ENCODE results near the gene ANKRD40.
"Not testable (repeated sequence)": the region's sequence is repeated elsewhere in the genome, so short reads cannot be mapped to it uniquely, and the experiment has no call there.

Gene ANKRD40

DNA sequence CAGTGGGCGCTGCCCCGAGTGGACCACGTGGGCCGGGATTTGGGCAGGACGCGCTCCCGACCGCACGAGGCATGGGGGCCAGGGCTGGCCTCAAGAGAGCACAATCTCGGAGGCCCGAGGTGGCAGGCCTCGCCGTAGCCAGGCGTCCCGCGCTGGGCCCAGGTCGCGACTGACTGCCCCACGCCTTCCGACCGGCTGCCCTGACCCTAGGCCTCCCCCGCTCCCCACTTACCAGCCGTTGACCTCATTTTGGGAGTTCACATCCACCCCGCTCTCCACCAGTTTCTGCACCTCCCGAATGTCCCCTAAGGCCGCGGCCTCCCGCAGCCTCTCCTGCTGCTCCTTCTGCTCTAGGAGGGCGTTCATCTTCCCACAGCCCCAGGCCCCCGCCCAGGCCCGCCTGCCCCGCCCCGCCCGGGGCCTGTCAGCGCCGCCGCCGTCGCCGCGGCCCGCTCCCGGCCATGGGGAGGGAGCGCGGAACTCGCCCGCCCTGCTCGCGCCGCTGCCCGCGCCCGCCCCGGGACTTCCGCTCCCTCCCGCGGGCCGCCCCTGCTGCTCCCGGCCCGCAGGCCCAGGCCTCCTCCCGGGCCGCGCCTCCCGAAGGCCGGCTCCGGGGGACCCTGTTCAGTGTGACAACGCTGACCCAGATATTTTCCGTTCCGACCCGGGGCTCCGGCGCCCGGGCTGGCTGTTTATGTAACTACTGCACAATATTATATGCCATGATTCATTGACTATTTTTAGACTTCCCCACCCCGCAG, at the start of gene ANKRD40:
Gene ANKRD40, minus strand, starts transcription at position 626 of the 761 bp plus-strand sequence. Its CDS starts 260 bp downstream, at position 366.
- DNase-seq, result peak; percentile 92

DNA sequence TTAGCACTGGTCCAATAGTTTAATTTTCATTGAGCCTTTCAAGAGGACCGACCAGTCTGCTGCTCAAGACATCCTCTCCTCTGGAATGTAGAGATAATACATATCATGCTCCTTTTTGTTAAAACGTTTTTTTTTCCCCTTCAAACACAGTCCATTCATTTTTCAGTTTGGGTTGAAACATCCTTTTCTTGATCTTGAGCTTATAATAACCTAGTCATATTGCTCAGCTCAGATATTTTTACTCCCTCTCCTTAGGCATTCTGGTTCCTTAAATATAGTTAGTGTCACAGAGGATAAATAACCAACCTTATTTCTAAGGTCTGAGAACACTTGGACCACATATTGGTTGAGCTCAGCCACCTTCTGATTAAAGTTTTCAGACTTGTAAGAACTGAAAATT, 46.8 kb upstream of the ANKRD40 start:
- no peak for DNase-seq

- DNase-seq, result no peak
Observed at GRCh38 chr17:50749245-50749644, 41.5 kb upstream of the ANKRD40 start.

DNA sequence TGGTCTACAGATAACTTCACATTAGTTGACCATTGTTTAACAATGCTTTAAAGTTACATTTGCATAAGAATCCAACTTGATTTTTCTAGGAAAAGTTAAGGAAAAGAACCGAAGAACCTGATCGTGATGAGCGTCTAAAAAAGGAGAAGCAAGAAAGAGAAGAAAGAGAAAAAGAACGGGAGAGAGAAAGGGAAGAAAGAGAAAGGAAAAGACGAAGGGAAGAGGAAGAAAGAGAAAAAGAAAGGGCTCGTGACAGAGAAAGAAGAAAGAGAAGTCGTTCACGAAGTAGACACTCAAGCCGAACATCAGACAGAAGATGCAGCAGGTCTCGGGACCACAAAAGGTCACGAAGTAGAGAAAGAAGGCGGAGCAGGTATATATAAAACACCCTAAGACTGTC, 37.9 kb upstream of the ANKRD40 start:
- no peak for DNase-seq

DNA sequence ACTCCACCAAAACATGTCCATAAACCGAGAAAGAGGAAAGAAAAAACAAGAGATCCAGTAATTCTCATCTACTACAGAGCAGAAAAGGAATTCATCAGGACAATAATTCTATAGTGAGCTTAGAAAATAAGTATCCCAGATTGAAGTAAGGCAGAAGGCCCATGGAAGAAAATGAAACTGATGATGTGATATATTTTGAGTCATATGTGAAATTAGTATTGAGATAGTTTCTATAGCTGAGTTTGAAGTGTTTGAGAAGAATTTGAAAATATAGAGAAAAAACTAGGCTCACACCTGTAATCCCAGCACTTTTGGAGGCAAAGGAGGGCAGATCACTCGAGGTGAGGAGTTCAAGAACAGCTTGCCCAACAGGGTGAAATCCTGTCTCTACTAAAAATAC, 31.4 kb upstream of the ANKRD40 start:
- no peak for DNase-seq

DNA sequence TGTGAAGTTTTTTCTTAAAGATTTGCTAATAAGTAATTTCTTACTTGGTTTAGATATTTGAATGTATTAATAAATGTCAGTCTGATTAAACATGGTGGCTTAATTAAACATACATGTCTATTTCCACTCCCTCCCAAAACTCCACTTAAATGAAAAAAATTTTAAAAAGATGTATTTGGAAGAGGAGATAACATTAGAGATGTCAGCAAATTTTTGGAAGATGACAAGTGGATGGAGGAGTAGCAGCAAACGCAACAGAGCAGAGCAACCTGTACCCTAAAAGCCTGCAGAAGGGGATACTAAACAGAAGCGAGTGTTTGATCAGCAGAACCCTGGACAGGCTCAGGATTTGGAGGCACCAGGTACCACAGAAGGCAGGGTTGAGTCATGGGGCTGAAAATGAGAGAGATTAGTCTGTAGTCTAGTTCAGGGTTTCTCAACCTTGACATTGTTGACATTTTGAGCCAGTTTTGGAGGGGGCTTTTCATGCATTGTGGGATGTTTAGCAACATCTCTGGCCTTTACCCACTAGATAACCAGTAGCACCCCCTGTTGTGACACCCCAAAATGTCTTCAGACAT, 29.5 kb upstream of the ANKRD40 start:
- DNase-seq, result no peak

DNA sequence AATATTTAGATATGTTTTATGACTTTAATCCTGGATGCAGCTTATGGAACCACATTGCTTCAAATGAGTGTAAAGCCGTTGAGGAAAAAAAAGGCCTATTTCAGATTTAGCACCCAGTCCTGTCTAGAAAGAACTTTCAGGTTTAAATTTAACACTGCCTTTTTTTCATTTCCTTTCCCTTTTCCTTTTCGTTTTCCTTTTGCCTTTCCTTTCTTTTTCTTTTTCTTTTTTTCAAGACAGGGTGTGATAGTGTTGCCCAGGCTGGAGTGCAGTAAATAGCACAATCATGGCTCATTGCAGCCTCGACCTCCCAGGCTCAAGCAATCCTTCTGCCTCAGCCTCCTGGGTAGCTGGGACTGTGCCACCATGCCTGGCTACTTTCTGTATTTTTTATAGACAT, 27.6 kb upstream of the ANKRD40 start:
- no peak for DNase-seq

DNA sequence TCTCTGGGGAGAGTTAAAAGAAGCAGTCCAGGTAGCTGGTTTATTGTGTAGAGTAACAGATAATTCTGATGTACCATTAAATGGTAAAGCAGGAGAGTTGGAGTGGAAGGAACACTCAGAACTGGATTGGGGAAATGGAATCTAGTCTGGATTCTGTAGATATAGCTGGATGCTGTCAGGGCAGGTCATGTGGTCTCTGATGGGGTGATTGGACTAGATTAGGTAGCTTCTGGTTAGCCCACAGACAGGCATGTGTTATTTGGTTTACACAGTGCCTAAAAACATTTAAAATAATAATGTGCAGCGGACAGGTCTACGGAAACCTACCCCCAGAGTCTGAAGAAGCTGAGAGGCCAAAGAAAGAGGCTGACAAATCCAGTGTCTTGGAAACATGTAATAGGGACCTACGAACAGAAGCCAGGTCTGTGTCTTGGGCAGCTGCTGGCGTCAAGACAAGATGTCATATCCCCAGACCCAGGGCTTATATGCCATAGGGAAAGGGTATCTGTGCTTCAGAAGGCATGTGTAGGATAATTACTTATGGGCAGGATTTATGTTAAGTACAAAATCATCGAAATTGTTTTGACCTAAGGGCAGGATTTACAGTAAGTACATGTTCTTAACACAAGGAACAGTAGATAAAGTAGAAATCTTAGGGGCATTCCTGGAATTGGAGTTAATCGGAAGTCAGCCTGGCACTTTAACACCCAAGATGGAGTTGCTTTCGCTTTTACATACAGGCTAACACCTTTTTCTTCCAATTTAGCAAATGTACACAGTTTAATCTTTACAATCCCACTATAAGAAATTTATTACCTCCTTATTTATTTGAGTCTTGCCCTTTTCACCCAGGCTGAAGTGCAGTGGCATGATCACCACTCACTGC, 24.1 kb upstream of the ANKRD40 start:
- no peak for DNase-seq

- no peak for DNase-seq
Observed at GRCh38 chr17:50728881-50729765, 21.4 kb upstream of the ANKRD40 start.

- DNase-seq, result no peak
Observed at GRCh38 chr17:50728112-50728429, 20.4 kb upstream of the ANKRD40 start.

- no peak for DNase-seq
Observed at GRCh38 chr17:50725769-50726655, 18.3 kb upstream of the ANKRD40 start.

GRCh38 chr17:50724622-50725021, 16.9 kb upstream of the ANKRD40 start:
- DNase-seq, result not testable (repeated sequence)

DNA sequence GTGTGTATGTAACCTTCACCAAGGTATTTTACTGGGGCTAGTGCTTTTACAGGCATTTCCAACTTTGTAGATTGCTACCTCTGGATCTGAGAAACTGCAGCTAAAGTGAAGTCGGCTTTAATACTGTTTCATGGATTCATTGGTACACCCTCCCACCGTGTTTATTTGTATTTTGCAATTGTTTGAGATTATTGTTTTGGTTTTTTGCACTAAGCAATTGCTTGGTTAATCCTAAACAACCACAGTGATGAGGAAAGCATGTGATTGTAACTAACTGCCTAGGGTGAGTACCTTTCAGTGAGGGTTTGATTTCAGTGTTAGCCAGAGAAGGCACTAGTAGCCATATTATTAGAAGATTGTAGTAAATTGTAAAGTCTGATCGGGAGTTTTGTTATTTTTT, 15.0 kb upstream of the ANKRD40 start:
- no peak for DNase-seq

DNA sequence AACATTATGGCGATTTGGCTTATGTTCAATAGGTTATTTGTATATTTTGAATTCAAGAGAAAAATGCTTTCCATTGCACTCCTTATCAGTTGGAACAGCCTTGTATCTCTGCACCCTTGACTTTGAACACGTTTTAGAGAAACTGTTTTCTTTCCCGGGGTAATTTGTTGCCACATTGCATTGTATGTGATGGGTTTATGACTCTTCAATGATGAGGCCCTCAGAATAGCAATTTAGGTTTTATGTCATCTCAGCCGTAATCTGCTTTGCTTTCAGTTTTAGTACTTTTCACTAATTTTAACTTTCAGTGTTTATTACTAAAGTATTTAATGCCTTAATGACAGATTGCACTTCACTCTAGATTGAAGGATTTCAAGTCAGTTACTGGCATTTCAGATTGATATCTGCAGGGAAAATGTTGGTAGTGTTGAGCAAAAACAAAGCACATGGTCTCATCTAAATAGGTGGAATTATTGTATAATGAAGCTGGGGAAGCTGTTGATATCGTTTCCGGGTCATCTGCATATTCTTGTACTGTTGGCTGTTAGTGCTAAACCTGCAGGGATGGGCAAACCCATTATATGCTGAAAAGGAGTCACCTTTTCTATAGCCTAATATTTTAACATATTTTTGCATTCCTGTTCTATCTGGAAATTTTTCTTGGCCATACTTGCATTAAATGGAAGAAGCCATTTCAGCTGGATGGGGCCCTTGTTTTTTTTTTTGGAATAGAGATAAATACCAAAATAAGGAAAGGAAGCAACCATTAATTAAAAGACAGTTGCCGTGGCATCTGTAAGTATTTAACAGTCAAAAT, 13.7 kb upstream of the ANKRD40 start:
- no peak for DNase-seq

- no peak for DNase-seq
Observed at GRCh38 chr17:50719924-50720794, 12.4 kb upstream of the ANKRD40 start.

DNA sequence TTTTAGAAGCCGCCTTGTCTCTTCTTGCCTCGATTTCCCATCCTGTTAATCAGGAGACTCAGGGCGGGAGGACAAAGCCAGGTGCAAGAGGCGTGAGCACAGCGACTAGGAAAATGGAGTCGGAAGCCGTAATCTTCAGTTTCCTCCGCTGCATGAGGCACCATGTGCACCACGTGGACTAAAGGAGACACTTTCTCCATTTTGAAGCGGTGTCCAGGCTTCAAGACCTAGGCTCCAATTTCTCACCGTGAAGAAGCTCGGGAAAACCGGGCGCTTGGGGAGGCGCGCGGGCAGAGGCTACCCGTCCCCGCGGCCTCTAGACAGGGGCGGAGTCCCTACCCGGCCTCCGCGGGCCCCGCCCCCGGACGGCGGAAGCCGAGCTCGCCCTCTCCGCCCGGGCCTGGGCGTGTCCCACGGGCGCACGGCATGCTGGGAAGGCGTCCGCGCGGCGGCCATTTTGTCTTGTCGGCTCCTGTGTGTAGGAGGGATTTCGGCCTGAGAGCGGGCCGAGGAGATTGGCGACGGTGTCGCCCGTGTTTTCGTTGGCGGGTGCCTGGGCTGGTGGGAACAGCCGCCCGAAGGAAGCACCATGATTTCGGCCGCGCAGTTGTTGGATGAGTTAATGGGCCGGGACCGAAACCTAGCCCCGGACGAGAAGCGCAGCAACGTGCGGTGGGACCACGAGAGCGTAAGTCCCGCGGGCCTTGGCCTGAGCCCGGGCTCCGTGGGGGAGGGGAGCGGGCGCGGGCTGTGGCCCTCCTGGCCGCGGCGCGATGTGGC, 11.6 kb upstream of the ANKRD40 start, which contains the start of gene LUC7L3:
Gene LUC7L3, plus strand, starts transcription at position 460 of the 780 bp plus-strand sequence. Its CDS starts 130 bp downstream, at position 590.
- DNase-seq, result peak; percentile 100

DNA sequence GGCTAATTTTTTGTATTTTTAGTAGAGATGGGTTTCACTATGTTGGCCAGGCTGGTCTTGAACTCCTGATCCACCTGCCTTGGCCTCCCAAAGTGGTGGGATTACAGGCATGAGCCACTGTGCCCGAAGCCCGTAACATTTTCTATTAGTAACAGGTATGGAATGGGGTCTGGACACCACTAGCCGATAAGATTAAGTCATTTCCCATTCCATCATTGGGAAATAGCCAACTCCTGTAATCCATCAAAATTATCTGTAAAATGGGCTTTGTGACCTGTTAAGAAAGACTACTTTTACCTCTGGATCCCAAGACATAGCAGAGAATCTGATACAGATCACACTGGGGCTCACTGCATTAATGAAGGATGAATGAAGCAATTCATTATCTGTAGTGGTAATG, 7.8 kb upstream of the ANKRD40 start:
- no peak for DNase-seq

- no peak for DNase-seq
Observed at GRCh38 chr17:50712641-50713040, 4.9 kb upstream of the ANKRD40 start.

DNA sequence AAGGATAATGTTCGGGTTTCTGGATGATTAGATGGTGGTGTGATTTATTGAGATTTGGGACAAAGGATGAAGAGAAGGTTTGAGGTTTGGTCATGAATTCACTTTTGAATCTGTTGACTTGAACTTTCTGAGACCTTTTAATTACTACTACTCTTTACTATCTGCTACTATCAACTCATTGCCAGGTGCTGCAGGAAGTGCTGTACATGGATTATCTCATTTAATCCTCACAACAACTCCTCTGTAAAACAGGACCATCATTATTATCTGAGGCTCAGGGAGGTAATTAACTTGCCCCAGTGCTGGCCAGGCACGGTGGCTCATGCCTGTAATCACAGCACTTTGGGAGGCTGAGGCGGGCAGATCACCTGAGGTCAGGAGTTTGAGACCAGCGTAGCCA, 2.9 kb upstream of the ANKRD40 start:
- DNase-seq, result no peak
